GM19351 (cell line): Measurements from ENCODE around the gene GJB5.
"Not testable (repeated sequence)": the region's sequence is repeated elsewhere in the genome, so short reads cannot be mapped to it uniquely, and the experiment has no call there.

Source experiments
- ATAC-seq: cut with Tn5 transposase; IDR thresholded peaks from one replicate; pipeline ENCODE4 v1.9.1; 2021; ENCODE audit warnings: mild to moderate bottlenecking, moderate library complexity; ENCODE audit not compliant: unreplicated experiment

The GJB5 gene

GRCh38 chr1:34754964-34755637 is at the start of gene GJB5:
TSS of gene GJB5 (plus strand) at chr1:34755047. CDS start at chr1:34757331, 2,284 bp downstream.
- no peak for ATAC-seq

GRCh38 chr1:34705077-34705476 is 49.8 kb upstream of the GJB5 start:
- no peak for ATAC-seq

- no peak for ATAC-seq
These were observed 46.7 kb upstream of the GJB5 start for GRCh38 chr1:34708106-34708505.

- no peak for ATAC-seq
These were observed 45.3 kb upstream of the GJB5 start for GRCh38 chr1:34709547-34709946.

GRCh38 chr1:34710812-34711211 is 44.0 kb upstream of the GJB5 start:
- ATAC-seq, result no peak

GRCh38 chr1:34711485-34711884 is 43.4 kb upstream of the GJB5 start:
- no peak for ATAC-seq

GRCh38 chr1:34712007-34712688 is 42.7 kb upstream of the GJB5 start:
- no peak for ATAC-seq

GRCh38 chr1:34713443-34713842 is 41.4 kb upstream of the GJB5 start:
- ATAC-seq, result no peak

- ATAC-seq, result no peak
These were observed 40.5 kb upstream of the GJB5 start for GRCh38 chr1:34714386-34714785.

- no peak for ATAC-seq
These were observed 39.7 kb upstream of the GJB5 start for GRCh38 chr1:34715139-34715538.

- ATAC-seq, result no peak
These were observed 33.6 kb upstream of the GJB5 start for GRCh38 chr1:34721241-34721640.

- no peak for ATAC-seq
These were observed 33.0 kb upstream of the GJB5 start for GRCh38 chr1:34721646-34722355.

- ATAC-seq, result no peak
These were observed 28.0 kb upstream of the GJB5 start for GRCh38 chr1:34726861-34727260.

- ATAC-seq, result no peak
These were observed 24.4 kb upstream of the GJB5 start for GRCh38 chr1:34730485-34730884.

GRCh38 chr1:34732831-34733230 is 22.0 kb upstream of the GJB5 start:
- not testable (repeated sequence) for ATAC-seq

GRCh38 chr1:34736692-34737091 is 18.2 kb upstream of the GJB5 start:
- no peak for ATAC-seq

GRCh38 chr1:34737236-34737635 is 17.6 kb upstream of the GJB5 start:
- ATAC-seq, result not testable (repeated sequence)

GRCh38 chr1:34739613-34740012 is 15.2 kb upstream of the GJB5 start:
- ATAC-seq, result no peak

- no peak for ATAC-seq
These were observed 14.5 kb upstream of the GJB5 start for GRCh38 chr1:34740161-34740868.

- peak; percentile 65 for ATAC-seq
These were observed 12.1 kb upstream of the GJB5 start for GRCh38 chr1:34742667-34743270.

- ATAC-seq, result no peak
These were observed 11.1 kb upstream of the GJB5 start for GRCh38 chr1:34743775-34744174.
